Cardiac muscle cell (in vitro differentiated cells and primary cell): ENCODE data around the gene CD93. TPM values are rescaled to one million over a fixed set of nuclear protein-coding genes. Genes with fewer than 3 reads are reported as not detected.

Experiments
- DNase-seq, 2 donors: peaks; one replicate each; pipeline versions ENCODE4 v3.0.0 to v3.0.0-alpha.2; 2010 to 2017; ENCODE audit warnings: low read depth in 1 of 2, low spot score in 1 of 2
- H3K27ac ChIP-seq: fragments of 200-600 bp; sonication (generic); 2 replicates; pipeline ENCODE4 v1.5.1; 2016
- H3K27me3 ChIP-seq: fragments of 200-600 bp; sonication (generic); 2 replicates; pipeline ENCODE4 v1.6.0; 2016; ENCODE audit warnings: control low read depth
- H3K36me3 ChIP-seq: fragments of 200-600 bp; sonication (generic); 2 replicates; pipeline ENCODE4 v1.5.1; 2016; ENCODE audit warnings: control low read depth
- H3K4me1 ChIP-seq: fragments of 200-600 bp; sonication (generic); 2 replicates; pipeline ENCODE4 v1.8.1; 2017; ENCODE audit warnings: low read depth, mild to moderate bottlenecking, mixed run types
- H3K4me3 ChIP-seq: fragments of 200-600 bp; sonication (generic); 2 replicates; pipeline ENCODE4 v1.5.1; 2016; ENCODE audit warnings: mild to moderate bottlenecking
- H3K9me3 ChIP-seq: fragments of 200-600 bp; sonication (generic); 2 replicates; pipeline ENCODE4 v1.5.1; 2017; ENCODE audit warnings: low read depth, mild to moderate bottlenecking, control low read depth
- polyA plus RNA-seq: library from polyadenylated mRNA; unstranded; fragments of >200 nt; fragmentation: Nextera tagmentation; extraction: Ambion mirVana; gene quantifications from 2 replicates; pipeline ENCODE4 v1.2.1, GENCODE V29; 2016
- total RNA-seq: library from RNA; depleted of rRNA; stranded (reverse); fragments of >200 nt; gene quantifications from 2 replicates; pipeline ENCODE4 v1.2.3, GENCODE V29; 2016
- TF ChIP-seq, protein P1 (sequence below): IDR thresholded peaks from 2 replicates; pipeline ENCODE4 v1.5.1; 2012; ENCODE audit warnings: low read depth, mild to moderate bottlenecking, low read length

Gene CD93
- total and polyA plus RNA-seq, 2 experiments from 2014 or later, result 0.15 to 0.63 TPM

DNA sequence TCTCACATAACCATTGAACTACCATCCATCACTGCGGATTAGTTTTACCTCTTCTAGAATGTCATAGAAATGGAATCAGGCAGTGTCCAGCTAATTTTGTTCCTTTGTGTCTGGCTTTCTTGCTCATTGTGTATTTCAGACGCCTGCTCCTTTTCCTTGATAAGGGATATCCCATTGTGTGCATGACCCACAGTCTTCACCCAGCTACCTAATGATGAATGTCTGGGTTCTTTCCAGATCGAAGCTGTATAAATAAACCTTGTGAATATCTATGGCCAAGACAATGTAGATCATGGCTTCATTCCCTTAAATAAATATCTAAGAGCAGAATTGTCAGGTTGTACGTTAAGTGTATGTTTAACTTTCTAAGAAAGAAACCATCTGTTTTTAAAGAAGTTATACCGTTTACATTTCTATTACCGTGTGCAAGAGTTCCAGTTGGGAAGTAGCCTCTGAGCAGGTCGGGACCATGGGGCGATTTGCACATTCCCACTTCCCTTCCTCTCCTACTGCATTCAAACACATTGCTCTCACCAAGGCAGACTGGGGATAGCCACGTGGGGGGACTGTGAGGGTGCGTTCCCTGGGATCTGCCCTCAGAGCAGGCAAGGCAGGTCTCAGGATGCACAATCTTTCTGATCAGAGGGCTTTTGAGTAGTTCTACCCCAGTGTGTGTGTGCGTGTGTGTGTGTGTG lies 13.1 kb downstream of the CD93 start:
- Histone ChIP-seq H3K36me3 (no peaks in the 10 kb centered on the region), H3K4me1 (no peaks in the 10 kb centered on the region), H3K27me3 (no peaks in the 10 kb centered on the region), H3K4me3 (no peak overlapping the region), H3K27ac (no peak overlapping the region), H3K9me3 (no peaks in the 10 kb centered on the region)
- no peak for DNase-seq
- TF ChIP-seq, protein P1, sequence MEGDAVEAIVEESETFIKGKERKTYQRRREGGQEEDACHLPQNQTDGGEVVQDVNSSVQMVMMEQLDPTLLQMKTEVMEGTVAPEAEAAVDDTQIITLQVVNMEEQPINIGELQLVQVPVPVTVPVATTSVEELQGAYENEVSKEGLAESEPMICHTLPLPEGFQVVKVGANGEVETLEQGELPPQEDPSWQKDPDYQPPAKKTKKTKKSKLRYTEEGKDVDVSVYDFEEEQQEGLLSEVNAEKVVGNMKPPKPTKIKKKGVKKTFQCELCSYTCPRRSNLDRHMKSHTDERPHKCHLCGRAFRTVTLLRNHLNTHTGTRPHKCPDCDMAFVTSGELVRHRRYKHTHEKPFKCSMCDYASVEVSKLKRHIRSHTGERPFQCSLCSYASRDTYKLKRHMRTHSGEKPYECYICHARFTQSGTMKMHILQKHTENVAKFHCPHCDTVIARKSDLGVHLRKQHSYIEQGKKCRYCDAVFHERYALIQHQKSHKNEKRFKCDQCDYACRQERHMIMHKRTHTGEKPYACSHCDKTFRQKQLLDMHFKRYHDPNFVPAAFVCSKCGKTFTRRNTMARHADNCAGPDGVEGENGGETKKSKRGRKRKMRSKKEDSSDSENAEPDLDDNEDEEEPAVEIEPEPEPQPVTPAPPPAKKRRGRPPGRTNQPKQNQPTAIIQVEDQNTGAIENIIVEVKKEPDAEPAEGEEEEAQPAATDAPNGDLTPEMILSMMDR, result no peak

DNA sequence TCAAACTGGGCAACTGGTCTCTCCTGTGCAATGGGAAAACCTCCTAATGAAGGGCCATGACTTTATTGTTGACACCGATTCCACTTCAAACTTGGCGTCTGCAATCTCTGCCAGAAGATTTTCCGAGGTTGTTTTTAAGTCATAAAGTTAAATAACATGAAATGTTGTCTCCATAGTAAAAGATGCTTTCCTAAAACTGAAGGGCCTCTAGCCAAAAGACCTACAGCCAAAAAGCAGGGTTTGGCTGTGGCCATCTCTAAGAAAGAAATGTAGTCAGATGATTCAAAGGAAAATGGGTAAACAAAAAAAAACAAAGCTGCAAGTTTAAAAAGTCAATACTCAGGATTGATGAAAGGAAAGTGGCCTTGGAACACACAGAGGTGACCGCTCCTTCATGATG lies 14.1 kb downstream of the CD93 start:
- Histone ChIP-seq H3K9me3 (no peaks in the 10 kb centered on the region), H3K4me1 (no peaks in the 10 kb centered on the region), H3K27ac (no peak overlapping the region), H3K27me3 (no peaks in the 10 kb centered on the region), H3K36me3 (no peaks in the 10 kb centered on the region), H3K4me3 (no peak overlapping the region)
- DNase-seq, result no peak
- TF ChIP-seq, protein P1, result no peak

DNA sequence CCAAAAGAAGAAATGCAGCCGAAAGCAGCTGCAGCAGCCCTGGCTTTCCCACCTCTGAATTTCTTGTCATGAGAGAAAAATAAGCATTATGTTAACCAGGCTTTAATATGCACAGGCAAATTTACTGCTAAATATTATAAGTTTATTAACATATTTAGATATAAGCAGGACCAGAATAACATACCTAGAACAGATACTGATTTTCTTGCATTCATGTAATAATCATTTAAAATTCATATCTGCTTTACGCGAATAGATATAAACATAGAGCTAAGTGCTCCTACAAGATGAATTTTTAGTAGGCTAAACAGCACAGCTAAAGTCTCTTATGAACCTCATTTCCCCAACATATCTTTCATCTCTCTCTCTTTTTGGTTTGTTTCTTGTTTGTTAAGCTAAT lies 14.7 kb downstream of the CD93 start:
- TF ChIP-seq, protein P1, result no peak
- DNase-seq, result no peak
- Histone ChIP-seq H3K27me3 (no peaks in the 10 kb centered on the region), H3K27ac (no peak overlapping the region), H3K4me3 (no peak overlapping the region), H3K9me3 (no peaks in the 10 kb centered on the region), H3K4me1 (no peaks in the 10 kb centered on the region), H3K36me3 (no peaks in the 10 kb centered on the region)

DNA sequence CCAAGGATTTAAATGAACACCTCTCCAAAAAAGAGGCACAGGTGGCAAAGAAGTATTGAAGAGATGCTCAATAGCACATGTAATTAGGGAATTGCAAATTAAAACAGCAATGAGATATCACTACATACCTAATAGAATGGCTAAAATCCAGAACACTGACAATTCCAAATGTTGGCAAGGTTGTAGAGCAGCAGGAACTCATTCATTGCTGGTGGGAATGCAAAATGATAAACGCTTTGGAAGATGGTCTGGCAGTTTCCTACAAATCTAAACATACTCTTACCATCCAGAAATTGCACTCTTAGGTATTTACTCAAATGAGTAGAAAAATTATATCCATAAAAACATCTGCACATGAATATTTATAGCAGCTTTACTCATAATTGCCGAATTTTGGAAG lies 17.0 kb downstream of the CD93 start:
- Histone ChIP-seq H3K27ac (no peak overlapping the region), H3K9me3 (no peaks in the 10 kb centered on the region), H3K36me3 (no peaks in the 10 kb centered on the region), H3K27me3 (no peaks in the 10 kb centered on the region), H3K4me1 (no peaks in the 10 kb centered on the region), H3K4me3 (no peak overlapping the region)
- DNase-seq, result no peak
- TF ChIP-seq, protein P1, result no peak

- TF ChIP-seq, protein P1, result no peak
- no peaks in the 10 kb centered on the region for H3K9me3 ChIP-seq
- DNase-seq, result no peak
- H3K4me1 ChIP-seq, result no peaks in the 10 kb centered on the region
- no peak overlapping the region for H3K4me3 ChIP-seq
- no peaks in the 10 kb centered on the region for H3K27me3 ChIP-seq
- no peaks in the 10 kb centered on the region for H3K36me3 ChIP-seq
- H3K27ac ChIP-seq, result no peak overlapping the region
Measured at GRCh38 chr20:23068283-23068682, 17.8 kb downstream of the CD93 start.
